Esophagus mucosa (tissue), 1 donor: ENCODE results near the gene CCR5. TPM values are rescaled to one million over a fixed set of nuclear protein-coding genes. Genes with fewer than 3 reads are reported as not detected.
"Not testable (repeated sequence)": the region's sequence is repeated elsewhere in the genome, so short reads cannot be mapped to it uniquely, and the experiment has no call there.

ENCODE experiments used
- ATAC-seq: fragments of 200-7000 bp; cut with Tn5 transposase; one replicate; pipeline ENCODE4 v1.9.1; 2020
- total RNA-seq: library from RNA; stranded (reverse); gene quantifications from one replicate; pipeline ENCODE4 v1.2.4, GENCODE V29; 2023
- donor health status: DM: yes; HTN: yes; CAD: no.

Gene CCR5
- total RNA-seq, 1 donor from 2014 or later, result 0.28 TPM

GRCh38 chr3:46388847-46389246, 18.1 kb downstream of the CCR5 start:
- ATAC-seq, result not testable (repeated sequence)

GRCh38 chr3:46389306-46389705, 18.6 kb downstream of the CCR5 start:
- ATAC-seq, result no peak

GRCh38 chr3:46391526-46391925, 20.8 kb downstream of the CCR5 start:
- ATAC-seq, result not testable (repeated sequence)

- ATAC-seq, result no peak
These were observed 22.3 kb downstream of the CCR5 start for GRCh38 chr3:46393011-46393410.

- ATAC-seq, result no peak
These were observed 23.0 kb downstream of the CCR5 start for GRCh38 chr3:46393554-46394434.

- no peak for ATAC-seq
These were observed 24.5 kb downstream of the CCR5 start for GRCh38 chr3:46395210-46395661.

- peak; percentile 28 for ATAC-seq
These were observed 25.2 kb downstream of the CCR5 start for GRCh38 chr3:46395766-46396530.

GRCh38 chr3:46397111-46397510, 26.4 kb downstream of the CCR5 start:
- ATAC-seq, result no peak

- ATAC-seq, result no peak
These were observed 27.6 kb downstream of the CCR5 start for GRCh38 chr3:46398186-46398955.

GRCh38 chr3:46399098-46399497, 28.4 kb downstream of the CCR5 start:
- no peak for ATAC-seq

GRCh38 chr3:46399557-46399956, 28.8 kb downstream of the CCR5 start:
- no peak for ATAC-seq

GRCh38 chr3:46400000-46400734, 29.4 kb downstream of the CCR5 start:
- no peak for ATAC-seq

- no peak for ATAC-seq
These were observed 30.1 kb downstream of the CCR5 start for GRCh38 chr3:46400846-46401245.

GRCh38 chr3:46401579-46401978, 30.8 kb downstream of the CCR5 start:
- no peak for ATAC-seq

GRCh38 chr3:46402902-46403301, 32.2 kb downstream of the CCR5 start:
- ATAC-seq, result not testable (repeated sequence)

- no peak for ATAC-seq
These were observed 34.7 kb downstream of the CCR5 start for GRCh38 chr3:46405301-46406019.

GRCh38 chr3:46406443-46406787, 35.7 kb downstream of the CCR5 start:
- no peak for ATAC-seq

GRCh38 chr3:46406788-46407611, 36.3 kb downstream of the CCR5 start, which contains the start of the genes CCR5AS and CCRL2:
TSS of gene CCR5AS (minus strand) at chr3:46407066.
TSS of gene CCRL2 (plus strand) at chr3:46407259. CDS start at chr3:46408080, 821 bp downstream.
- peak; percentile 72 for ATAC-seq

GRCh38 chr3:46407970-46408369, 37.2 kb downstream of the CCR5 start:
- no peak for ATAC-seq

GRCh38 chr3:46408853-46409252, 38.1 kb downstream of the CCR5 start:
- no peak for ATAC-seq
